WERI-Rb-1 (cell line): Measurements from ENCODE around the gene GLT8D1.
A peak's percentile ranks its signal among the peaks of the same experiment; 100 is the strongest.
"Not testable (repeated sequence)": the region's sequence is repeated elsewhere in the genome, so short reads cannot be mapped to it uniquely, and the experiment has no call there.

ENCODE experiments used
- DNase-seq: peaks from one replicate; pipeline ENCODE4 v3.0.0-alpha.2; 2020
- H3K27ac ChIP-seq: fragments of 250-450 bp; sonication (Bioruptor Pico); 2 replicates; pipeline ENCODE4 v1.5.1; 2020; ENCODE audit warnings: mild to moderate bottlenecking, moderate library complexity
- H3K27me3 ChIP-seq: fragments of 250-450 bp; sonication (Bioruptor Pico); 2 replicates; pipeline ENCODE4 v1.5.1; 2021; ENCODE audit warnings: mild to moderate bottlenecking, low read depth, moderate library complexity; ENCODE audit not compliant: insufficient read depth, severe bottlenecking
- H3K36me3 ChIP-seq: fragments of 250-450 bp; sonication (Bioruptor Pico); 2 replicates; pipeline ENCODE4 v1.5.1; 2020; ENCODE audit warnings: mild to moderate bottlenecking, moderate library complexity
- H3K4me3 ChIP-seq: 2 replicates; pipeline ENCODE4 v1.5.1; 2011; ENCODE audit warnings: low read depth, mild to moderate bottlenecking, control low read depth, low read length
- H3K9me3 ChIP-seq: fragments of 250-450 bp; sonication (Bioruptor Pico); 2 replicates; pipeline ENCODE4 v1.5.1; 2021; ENCODE audit warnings: mild to moderate bottlenecking, moderate library complexity; ENCODE audit not compliant: severe bottlenecking
- TF ChIP-seq, protein P1 (sequence below): IDR thresholded peaks from 2 replicates; pipeline ENCODE4 v1.5.1; 2011; ENCODE audit warnings: low read depth, mild to moderate bottlenecking, control low read depth, inconsistent platforms, low read length

GLT8D1 gene

DNA sequence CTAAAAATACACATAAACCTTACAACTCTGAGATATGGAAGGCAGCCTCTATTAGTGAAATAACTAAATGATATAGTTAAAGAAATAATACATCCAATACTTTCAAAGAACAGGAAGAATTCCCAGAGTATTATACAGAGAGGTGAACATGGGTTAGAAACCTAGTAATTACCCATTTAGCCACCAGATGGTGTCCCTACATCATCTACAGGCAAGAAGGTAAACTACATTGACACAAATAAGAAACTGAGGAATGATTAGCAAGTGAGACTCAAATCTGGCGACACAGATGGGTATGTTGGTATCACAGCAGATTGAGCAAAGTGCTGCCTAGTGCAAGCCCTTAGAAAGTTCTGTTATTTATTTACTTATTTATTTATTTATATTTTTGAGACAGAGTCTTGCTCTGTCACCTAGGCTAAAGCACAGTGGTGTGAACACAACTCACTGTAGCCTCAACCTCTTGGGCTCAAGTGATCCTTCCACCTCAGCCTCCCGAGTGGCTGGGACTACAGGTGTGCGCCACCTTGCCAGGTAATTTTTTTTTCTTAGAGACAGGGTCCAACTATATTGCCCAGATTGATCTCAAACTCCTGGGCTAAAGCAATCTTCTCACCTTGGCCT is 36.9 kb upstream of the GLT8D1 start:
- H3K27me3 ChIP-seq: no peaks in the 10 kb centered on the region
- no peak overlapping the region for H3K27ac ChIP-seq
- no peaks in the 10 kb centered on the region for H3K9me3 ChIP-seq
- no peak overlapping the region for H3K4me3 ChIP-seq
- no peak for DNase-seq
- TF ChIP-seq, protein P1, sequence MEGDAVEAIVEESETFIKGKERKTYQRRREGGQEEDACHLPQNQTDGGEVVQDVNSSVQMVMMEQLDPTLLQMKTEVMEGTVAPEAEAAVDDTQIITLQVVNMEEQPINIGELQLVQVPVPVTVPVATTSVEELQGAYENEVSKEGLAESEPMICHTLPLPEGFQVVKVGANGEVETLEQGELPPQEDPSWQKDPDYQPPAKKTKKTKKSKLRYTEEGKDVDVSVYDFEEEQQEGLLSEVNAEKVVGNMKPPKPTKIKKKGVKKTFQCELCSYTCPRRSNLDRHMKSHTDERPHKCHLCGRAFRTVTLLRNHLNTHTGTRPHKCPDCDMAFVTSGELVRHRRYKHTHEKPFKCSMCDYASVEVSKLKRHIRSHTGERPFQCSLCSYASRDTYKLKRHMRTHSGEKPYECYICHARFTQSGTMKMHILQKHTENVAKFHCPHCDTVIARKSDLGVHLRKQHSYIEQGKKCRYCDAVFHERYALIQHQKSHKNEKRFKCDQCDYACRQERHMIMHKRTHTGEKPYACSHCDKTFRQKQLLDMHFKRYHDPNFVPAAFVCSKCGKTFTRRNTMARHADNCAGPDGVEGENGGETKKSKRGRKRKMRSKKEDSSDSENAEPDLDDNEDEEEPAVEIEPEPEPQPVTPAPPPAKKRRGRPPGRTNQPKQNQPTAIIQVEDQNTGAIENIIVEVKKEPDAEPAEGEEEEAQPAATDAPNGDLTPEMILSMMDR: peak; percentile 32; the same call in 1 of the 2 replicates
- H3K36me3 ChIP-seq: peaks cover 86% of the 10 kb centered on the region

DNA sequence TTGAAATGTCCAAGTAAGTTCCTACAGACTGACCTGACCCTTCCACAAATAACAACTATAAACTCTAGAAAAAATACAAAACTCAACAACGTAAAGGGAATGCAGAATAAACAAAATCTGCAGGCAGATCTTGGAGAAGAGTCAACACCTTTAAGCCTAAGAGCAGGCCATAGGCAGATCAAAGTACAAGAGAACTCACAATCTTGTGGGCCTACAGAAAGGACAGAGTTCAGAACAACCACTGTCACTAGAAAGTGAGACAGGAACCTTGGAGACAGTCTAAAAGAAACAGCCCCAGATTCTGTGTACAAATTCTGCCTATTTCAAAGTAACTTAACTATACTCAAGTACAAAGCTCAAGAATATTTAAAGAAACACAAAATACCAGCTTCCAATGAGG is 34.1 kb upstream of the GLT8D1 start:
- DNase-seq: no peak
- TF ChIP-seq, protein P1: no peak
- H3K36me3 ChIP-seq: peaks cover 90% of the 10 kb centered on the region
- H3K9me3 ChIP-seq: no peaks in the 10 kb centered on the region
- H3K27me3 ChIP-seq: no peaks in the 10 kb centered on the region
- H3K27ac ChIP-seq: no peak overlapping the region
- no peak overlapping the region for H3K4me3 ChIP-seq

DNA sequence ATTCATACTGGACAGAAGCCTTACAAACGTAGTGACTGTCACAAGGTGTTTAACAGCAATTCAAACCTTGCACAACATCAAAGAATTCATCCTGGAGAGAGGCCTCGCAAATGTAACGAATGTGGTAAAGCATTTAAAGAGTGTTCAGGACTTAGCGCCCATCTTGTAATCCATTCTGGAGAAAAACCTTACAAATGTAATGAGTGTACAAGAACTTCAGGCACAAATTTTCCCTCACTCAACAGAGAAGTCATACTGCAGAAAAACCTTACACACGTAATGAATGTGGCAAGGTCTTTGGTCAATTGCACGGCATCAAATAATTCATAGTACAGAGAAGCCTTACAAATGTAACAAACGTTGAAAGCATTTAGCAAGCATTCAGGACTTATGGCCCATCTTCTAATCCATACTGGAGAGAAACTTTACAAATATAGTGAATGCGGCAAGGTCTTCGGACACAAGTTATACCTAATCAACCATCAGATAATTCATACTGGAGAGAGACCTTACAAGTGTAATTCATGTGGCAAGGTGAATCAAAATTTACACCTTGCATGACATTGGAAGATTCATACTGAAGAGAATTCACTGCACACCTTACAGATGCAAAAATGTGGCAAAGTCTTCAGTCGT is 27.8 kb upstream of the GLT8D1 start:
- Histone ChIP-seq H3K27ac (no peak overlapping the region), H3K36me3 (peaks cover 82% of the 10 kb centered on the region), H3K9me3 (peaks cover 35% of the 10 kb centered on the region), H3K4me3 (no peak overlapping the region), H3K27me3 (no peaks in the 10 kb centered on the region)
- DNase-seq: no peak
- TF ChIP-seq, protein P1: no peak

DNA sequence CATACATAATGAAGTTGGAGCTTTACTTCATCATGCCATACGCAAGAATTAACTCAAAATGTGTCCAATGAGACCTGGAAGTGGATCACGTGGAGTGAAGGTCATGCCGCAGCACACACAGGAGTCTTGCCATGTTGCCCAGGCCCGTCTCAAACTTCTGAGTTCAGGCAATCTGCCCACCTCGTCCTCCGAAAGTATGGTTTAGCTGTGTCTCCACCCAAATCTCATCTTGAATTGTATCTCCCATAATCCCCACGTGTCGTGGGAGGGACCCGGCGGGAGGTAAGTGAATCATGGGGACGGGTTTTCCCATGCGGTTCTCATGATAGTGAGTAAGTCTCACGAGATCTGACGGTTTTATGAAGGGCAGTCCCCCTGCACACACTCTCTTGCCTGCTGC is 26.0 kb upstream of the GLT8D1 start:
- Histone ChIP-seq H3K27ac (peak overlapping the region; percentile 46), H3K27me3 (no peaks in the 10 kb centered on the region), H3K36me3 (peaks cover 68% of the 10 kb centered on the region), H3K9me3 (peaks cover 38% of the 10 kb centered on the region), H3K4me3 (no peak overlapping the region)
- TF ChIP-seq, protein P1: no peak
- DNase-seq: no peak

DNA sequence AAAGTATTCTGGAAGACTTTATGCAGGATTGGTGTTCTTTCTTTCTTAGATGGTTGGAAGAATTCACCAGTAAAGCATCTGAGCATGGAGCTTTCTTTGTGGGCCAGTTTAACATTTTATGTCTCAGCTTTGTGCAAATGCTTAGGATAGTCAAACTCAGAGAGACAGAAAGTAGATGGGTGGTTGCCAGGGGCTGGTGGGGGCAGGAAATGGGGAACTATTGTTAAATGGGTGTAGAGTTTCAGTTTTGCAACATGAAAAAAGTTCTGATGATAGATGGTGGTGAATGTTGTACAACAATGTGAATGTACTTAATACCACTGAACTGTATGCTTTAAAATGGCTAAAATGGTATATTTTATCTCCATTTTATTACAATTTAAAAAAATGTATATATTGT is 25.1 kb upstream of the GLT8D1 start:
- no peak overlapping the region for H3K4me3 ChIP-seq
- H3K9me3 ChIP-seq: peaks cover 38% of the 10 kb centered on the region
- H3K27me3 ChIP-seq: no peaks in the 10 kb centered on the region
- H3K36me3 ChIP-seq: peaks cover 59% of the 10 kb centered on the region
- TF ChIP-seq, protein P1: no peak
- no peak for DNase-seq
- H3K27ac ChIP-seq: no peak overlapping the region

DNA sequence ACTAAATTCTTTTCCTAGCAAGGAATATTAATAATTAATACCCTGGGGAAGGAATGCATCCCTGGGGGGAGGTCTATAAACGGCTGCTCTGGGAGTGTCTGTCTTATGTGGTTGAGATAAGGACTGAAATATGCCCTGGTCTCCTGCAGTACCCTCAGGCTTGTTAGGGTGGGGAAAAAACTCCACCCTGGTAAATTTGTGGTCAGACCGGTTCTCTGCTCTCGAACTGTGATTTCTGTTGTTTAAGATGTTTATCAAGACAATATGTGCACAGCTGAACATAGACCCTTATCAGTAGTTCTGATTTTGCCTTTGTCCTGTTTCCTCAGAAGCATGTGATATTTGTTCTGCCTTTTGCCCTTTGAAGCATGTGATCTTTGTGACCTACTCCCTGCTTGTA is 23.2 kb upstream of the GLT8D1 start:
- not testable (repeated sequence) for H3K27me3 ChIP-seq, H3K27ac ChIP-seq, H3K4me3 ChIP-seq, DNase-seq
- H3K36me3 ChIP-seq: peaks cover 46% of the 10 kb centered on the region
- H3K9me3 ChIP-seq: peaks cover 32% of the 10 kb centered on the region
